Measurements from ENCODE around the gene BAD.
A peak's percentile ranks its signal among the peaks of the same experiment; 100 is the strongest.

Gene BAD

GRCh38 chr11:64269540-64270220 is 14.8 kb downstream of the BAD start:
- peaks cover 12 to 27% (median 19%) of the 10 kb centered on the region in 3 donors for H3K36me3 ChIP-seq
- intact Hi-C loops (cut with DNase I; ENCODE audit: low total_unique reads), result loop anchor here (5.0 kb wide), 1 partner anchor 62 kb away; the partner anchor contains the start of gene FERMT3
- peak overlapping the region; percentile 60 to 77 for H3K4me3 ChIP-seq

GRCh38 chr11:64268893-64269539 is 15.4 kb downstream of the BAD start:
- peaks cover 12 to 33% (median 25%) of the 10 kb centered on the region in 3 donors for H3K36me3 ChIP-seq
- intact Hi-C loops (cut with DNase I; ENCODE audit: low total_unique reads), result loop anchor here (5.0 kb wide), 1 partner anchor 62 kb away; the partner anchor contains the start of gene FERMT3
- no peak for TF ChIP-seq CTCF (IDR thresholded peaks at IDR 0.05)
- peak; percentile 62 to 88 for DNase-seq
- H3K9me3 ChIP-seq, result no peaks in the 10 kb centered on the region
- H3K27ac ChIP-seq, result peak overlapping the region; percentile 84 to 96
- H3K27me3 ChIP-seq, result no peaks in the 10 kb centered on the region
- H3K4me3 ChIP-seq, result peak overlapping the region; percentile 60 to 77
- H3K4me1 ChIP-seq, result peaks cover 6 to 35% (median 22%) of the 10 kb centered on the region in 4 donors

More at GRCh38 chr11:64269540-64270220, 14.8 kb downstream of the BAD start:
- peak; percentile 98 to 99 for DNase-seq
- H3K4me1 ChIP-seq, result peaks cover 6 to 35% (median 22%) of the 10 kb centered on the region in 4 donors
- peak overlapping the region; percentile 84 to 96 for H3K27ac ChIP-seq
- no peak for TF ChIP-seq CTCF (IDR thresholded peaks at IDR 0.05)
- no peaks in the 10 kb centered on the region for H3K27me3 ChIP-seq
- no peaks in the 10 kb centered on the region for H3K9me3 ChIP-seq

GRCh38 chr11:64268025-64268892 is 16.2 kb downstream of the BAD start:
- intact Hi-C loops (cut with DNase I; ENCODE audit: low total_unique reads), result loop anchor here (5.0 kb wide), 1 partner anchor 61 kb away; the partner anchor contains the start of gene FERMT3
- DNase-seq, result peak in 1 of 2 donors; percentile 82
- Histone ChIP-seq H3K27me3 (no peaks in the 10 kb centered on the region), H3K27ac (peak overlapping the region; percentile 84 to 96), H3K4me3 (peak overlapping the region; percentile 60 to 77), H3K4me1 (peaks cover 6 to 35% (median 22%) of the 10 kb centered on the region in 4 donors), H3K36me3 (peaks cover 17 to 41% (median 33%) of the 10 kb centered on the region in 3 donors), H3K9me3 (no peaks in the 10 kb centered on the region)
- no peak for TF ChIP-seq CTCF (IDR thresholded peaks at IDR 0.05)

GRCh38 chr11:64267207-64267945 is 17.1 kb downstream of the BAD start:
- Histone ChIP-seq H3K4me1 (peaks cover 6 to 32% (median 22%) of the 10 kb centered on the region in 4 donors), H3K36me3 (peaks cover 17 to 50% (median 42%) of the 10 kb centered on the region in 3 donors), H3K9me3 (no peaks in the 10 kb centered on the region), H3K27me3 (no peaks in the 10 kb centered on the region), H3K4me3 (no peak overlapping the region), H3K27ac (peak overlapping the region; percentile 84 to 96)
- intact Hi-C loops (cut with DNase I; ENCODE audit: low total_unique reads), result loop anchor here (5.0 kb wide), 1 partner anchor 60 kb away; the partner anchor contains the start of gene FERMT3
- DNase-seq, result no peak
- TF ChIP-seq CTCF (IDR thresholded peaks at IDR 0.05), result no peak

All from tibial artery (tissue), 4 donors.